ENCODE measurements around the gene AGPAT4. TPM values are rescaled to one million over a fixed set of nuclear protein-coding genes. Genes with fewer than 3 reads are reported as not detected.
"Not testable (repeated sequence)": the region's sequence is repeated elsewhere in the genome, so short reads cannot be mapped to it uniquely, and the experiment has no call there.

AGPAT4 gene
- total RNA-seq, 2 donors from 2014 or later = 12.3 to 13.2 TPM

- Mint-ChIP-seq H3K4me3 (peak overlapping the region; percentile 70), H3K36me3 (ENCODE audit: low read depth) (peaks cover 42% of the 10 kb centered on the region), H3K9me3 (no peaks in the 10 kb centered on the region), H3K4me1 (peaks cover 35% of the 10 kb centered on the region), H3K27ac (peak overlapping the region; percentile 80), H3K27me3 (no peaks in the 10 kb centered on the region)
- peak; percentile 86 for ATAC-seq (replicated peaks)
These were observed 37.9 kb downstream of the AGPAT4 start for GRCh38 chr6:161235776-161236633.

DNA sequence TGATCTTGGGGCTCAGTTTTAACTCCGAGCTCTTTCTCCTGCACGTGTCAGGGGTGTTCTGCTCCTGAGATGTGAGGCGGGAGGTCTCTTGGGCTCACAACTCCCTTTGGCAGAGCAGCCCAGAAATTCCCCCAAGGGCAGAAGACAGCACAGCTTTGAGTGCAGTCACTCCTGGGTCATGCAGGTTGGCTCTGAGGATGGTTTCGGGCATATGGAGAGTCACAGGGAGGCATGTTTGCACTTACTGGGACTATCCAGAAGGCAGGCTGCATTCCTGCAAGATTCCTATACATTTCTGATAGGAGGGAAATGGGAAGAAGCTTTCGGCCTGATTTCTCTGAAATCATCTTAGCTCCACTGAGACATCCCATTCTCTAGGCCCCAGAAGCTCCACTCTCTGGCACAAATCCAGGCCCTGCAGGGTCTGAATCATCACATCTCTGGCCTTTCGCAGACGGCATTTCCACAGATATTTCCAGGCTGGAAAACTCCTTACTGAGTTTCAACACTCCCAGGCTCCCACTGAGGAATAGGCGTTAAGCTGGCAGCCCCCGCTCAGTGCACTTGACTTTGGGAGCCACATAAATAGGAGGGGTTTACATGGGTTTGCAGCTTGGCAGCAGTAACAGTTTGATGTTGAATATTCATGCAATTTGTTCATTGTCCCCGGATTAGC is 39.7 kb downstream of the AGPAT4 start:
- H3K27ac Mint-ChIP-seq = no peak overlapping the region
- H3K4me1 Mint-ChIP-seq = peaks cover 30% of the 10 kb centered on the region
- ATAC-seq (replicated peaks) = no peak
- no peaks in the 10 kb centered on the region for H3K27me3 Mint-ChIP-seq
- no peak overlapping the region for H3K4me3 Mint-ChIP-seq
- no peaks in the 10 kb centered on the region for H3K9me3 Mint-ChIP-seq
- H3K36me3 Mint-ChIP-seq (ENCODE audit: low read depth) = peaks cover 36% of the 10 kb centered on the region

GRCh38 chr6:161232467-161232866 is 41.4 kb downstream of the AGPAT4 start:
- Mint-ChIP-seq H3K4me3 (no peak overlapping the region), H3K36me3 (ENCODE audit: low read depth) (peaks cover 33% of the 10 kb centered on the region), H3K4me1 (peaks cover 36% of the 10 kb centered on the region), H3K27ac (peak overlapping the region; percentile 21), H3K27me3 (no peaks in the 10 kb centered on the region), H3K9me3 (no peaks in the 10 kb centered on the region)
- ATAC-seq (replicated peaks) = no peak

- H3K4me1 Mint-ChIP-seq = peaks cover 36% of the 10 kb centered on the region
- H3K27ac Mint-ChIP-seq = no peak overlapping the region
- no peaks in the 10 kb centered on the region for H3K27me3 Mint-ChIP-seq
- H3K36me3 Mint-ChIP-seq (ENCODE audit: low read depth) = peaks cover 33% of the 10 kb centered on the region
- H3K4me3 Mint-ChIP-seq = no peak overlapping the region
- ATAC-seq (replicated peaks) = no peak
- no peaks in the 10 kb centered on the region for H3K9me3 Mint-ChIP-seq
These were observed 41.9 kb downstream of the AGPAT4 start for GRCh38 chr6:161232010-161232409.

GRCh38 chr6:161230339-161230738 is 43.5 kb downstream of the AGPAT4 start:
- H3K27ac Mint-ChIP-seq = no peak overlapping the region
- H3K4me3 Mint-ChIP-seq = no peak overlapping the region
- no peak for ATAC-seq (replicated peaks)
- no peaks in the 10 kb centered on the region for H3K9me3 Mint-ChIP-seq
- peaks cover 35% of the 10 kb centered on the region for H3K4me1 Mint-ChIP-seq
- peaks cover 34% of the 10 kb centered on the region for H3K36me3 Mint-ChIP-seq (ENCODE audit: low read depth)
- no peaks in the 10 kb centered on the region for H3K27me3 Mint-ChIP-seq

GRCh38 chr6:161228921-161229591 is 44.8 kb downstream of the AGPAT4 start:
- H3K4me3 Mint-ChIP-seq = peak overlapping the region; percentile 78
- peak overlapping the region; percentile 80 for H3K27ac Mint-ChIP-seq
- no peaks in the 10 kb centered on the region for H3K27me3 Mint-ChIP-seq
- peaks cover 36% of the 10 kb centered on the region for H3K36me3 Mint-ChIP-seq (ENCODE audit: low read depth)
- peaks cover 5% of the 10 kb centered on the region for H3K9me3 Mint-ChIP-seq
- ATAC-seq (replicated peaks) = peak; percentile 90
- peaks cover 41% of the 10 kb centered on the region for H3K4me1 Mint-ChIP-seq

DNA sequence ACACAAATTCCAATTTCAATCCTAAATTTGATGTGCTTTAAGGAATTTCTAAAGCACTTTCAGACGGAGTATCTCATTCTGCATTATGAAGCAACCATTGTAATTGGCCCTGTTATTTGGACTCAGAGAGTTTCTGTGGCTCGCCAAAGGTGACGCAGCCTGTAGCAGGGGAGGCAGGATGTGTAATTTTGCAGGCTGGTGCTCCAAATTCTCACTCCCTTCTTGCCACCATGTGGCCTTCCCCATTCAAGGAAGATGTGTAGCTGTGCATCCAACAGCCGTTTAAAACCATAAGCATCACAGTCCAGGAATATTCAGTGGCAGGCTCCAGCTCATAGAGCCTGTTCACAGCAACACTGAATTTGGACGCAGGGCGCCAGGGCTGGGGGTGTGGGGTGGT is 45.8 kb downstream of the AGPAT4 start:
- no peak for ATAC-seq (replicated peaks)
- Mint-ChIP-seq H3K9me3 (peaks cover 5% of the 10 kb centered on the region), H3K27me3 (no peaks in the 10 kb centered on the region), H3K36me3 (ENCODE audit: low read depth) (peaks cover 36% of the 10 kb centered on the region), H3K27ac (peak overlapping the region; percentile 84), H3K4me1 (peaks cover 46% of the 10 kb centered on the region), H3K4me3 (peak overlapping the region; percentile 78)

GRCh38 chr6:161227004-161227960 is 46.6 kb downstream of the AGPAT4 start:
- Mint-ChIP-seq H3K36me3 (ENCODE audit: low read depth) (peaks cover 36% of the 10 kb centered on the region), H3K27ac (peak overlapping the region; percentile 84), H3K27me3 (no peaks in the 10 kb centered on the region), H3K4me1 (peaks cover 42% of the 10 kb centered on the region), H3K4me3 (peak overlapping the region; percentile 78), H3K9me3 (peaks cover 5% of the 10 kb centered on the region)
- peak; percentile 15 for ATAC-seq (replicated peaks)

GRCh38 chr6:161226009-161226964 is 47.6 kb downstream of the AGPAT4 start:
- Mint-ChIP-seq H3K27me3 (no peaks in the 10 kb centered on the region), H3K9me3 (peaks cover 5% of the 10 kb centered on the region), H3K4me1 (peaks cover 42% of the 10 kb centered on the region), H3K4me3 (peak overlapping the region; percentile 78), H3K27ac (peak overlapping the region; percentile 84), H3K36me3 (ENCODE audit: low read depth) (peaks cover 32% of the 10 kb centered on the region)
- peak; percentile 55 for ATAC-seq (replicated peaks)

DNA sequence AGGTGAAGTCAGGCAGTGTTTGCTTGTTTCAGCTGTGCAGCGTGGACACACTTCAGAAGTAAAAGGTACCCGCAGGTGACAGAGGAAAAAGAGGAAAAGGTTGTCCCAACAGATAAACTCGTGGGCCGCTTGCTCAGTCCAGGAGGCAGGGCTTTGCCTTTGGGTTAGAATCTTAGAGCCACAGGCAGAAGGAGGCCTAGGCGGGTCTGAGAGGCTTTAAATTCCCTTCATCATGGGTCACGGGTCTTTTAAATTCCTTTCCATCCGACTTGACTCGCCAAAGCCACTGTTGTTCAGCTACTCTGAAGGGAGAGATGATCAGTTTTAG is 48.2 kb downstream of the AGPAT4 start:
- Mint-ChIP-seq H3K4me1 (peaks cover 42% of the 10 kb centered on the region), H3K27ac (peak overlapping the region; percentile 54), H3K4me3 (peak overlapping the region; percentile 78), H3K36me3 (ENCODE audit: low read depth) (peaks cover 27% of the 10 kb centered on the region), H3K27me3 (no peaks in the 10 kb centered on the region), H3K9me3 (peaks cover 5% of the 10 kb centered on the region)
- no peak for ATAC-seq (replicated peaks)

DNA sequence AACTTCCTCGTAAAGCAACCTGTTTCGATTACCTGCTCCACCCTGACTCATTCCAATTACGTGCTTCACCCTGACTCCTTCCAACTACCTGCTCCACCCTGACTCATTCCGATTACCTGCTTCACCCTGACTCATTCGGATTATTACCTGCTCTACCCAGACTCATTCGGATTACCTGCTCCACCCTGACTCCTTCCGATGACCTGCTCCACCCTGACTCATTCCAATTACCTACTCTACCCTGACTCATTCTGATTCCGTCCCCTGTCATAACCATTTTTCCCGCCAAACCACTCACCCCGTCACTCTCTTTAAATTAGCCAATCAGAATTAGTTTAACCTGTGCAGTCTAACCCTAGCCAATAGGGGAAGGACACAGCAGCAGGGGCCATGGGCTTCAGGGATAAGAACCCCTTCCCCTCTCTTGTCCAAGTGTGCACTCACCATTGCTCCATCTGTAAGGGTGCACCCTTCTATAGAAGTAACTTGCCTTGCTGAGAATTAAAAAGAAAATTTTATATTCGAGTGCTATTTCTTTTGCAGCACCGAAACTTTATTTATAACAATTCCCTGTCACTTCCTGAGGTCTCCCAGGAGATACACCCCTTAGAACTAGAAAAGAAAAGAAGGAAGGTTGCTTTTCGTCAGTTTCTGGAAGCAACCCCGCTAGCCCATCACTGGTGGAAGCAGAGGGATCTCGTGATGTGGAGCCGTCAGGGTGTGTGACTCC is 48.7 kb downstream of the AGPAT4 start:
- H3K4me3 Mint-ChIP-seq = peak overlapping the region; percentile 78
- peak; percentile 8 for ATAC-seq (replicated peaks)
- H3K27ac Mint-ChIP-seq = peak overlapping the region; percentile 54
- peaks cover 32% of the 10 kb centered on the region for H3K36me3 Mint-ChIP-seq (ENCODE audit: low read depth)
- H3K27me3 Mint-ChIP-seq, H3K9me3 Mint-ChIP-seq: not testable (repeated sequence)
- peaks cover 42% of the 10 kb centered on the region for H3K4me1 Mint-ChIP-seq

DNA sequence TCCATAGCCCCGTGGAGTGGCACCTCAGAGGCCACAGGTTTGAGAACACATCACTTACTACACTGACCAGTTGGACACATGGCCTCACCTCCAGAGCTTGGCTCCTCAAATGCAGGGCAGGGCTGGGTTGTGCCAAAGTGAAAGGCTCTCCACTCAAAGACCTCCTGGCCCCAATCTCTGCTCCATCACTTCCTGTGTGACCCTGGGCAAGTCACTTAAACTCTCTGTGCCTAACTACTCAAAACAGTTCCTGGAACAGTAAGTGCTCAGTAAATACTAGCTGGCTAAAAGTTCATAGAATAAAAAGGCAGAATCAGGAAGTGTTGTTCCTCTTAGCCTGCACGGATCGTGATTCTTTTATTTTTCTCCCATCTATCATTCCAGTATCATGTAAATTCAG is 50.2 kb downstream of the AGPAT4 start:
- H3K4me1 Mint-ChIP-seq = peaks cover 38% of the 10 kb centered on the region

More for the DNA sequence above, 50.2 kb downstream of the AGPAT4 start:
- Mint-ChIP-seq H3K36me3 (ENCODE audit: low read depth) (peaks cover 29% of the 10 kb centered on the region), H3K9me3 (peaks cover 5% of the 10 kb centered on the region), H3K27ac (peak overlapping the region; percentile 79), H3K27me3 (no peaks in the 10 kb centered on the region), H3K4me3 (peak overlapping the region; percentile 51)
- ATAC-seq (replicated peaks) = peak; percentile 43

Measured in activated T-helper 17 cell treated with anti-CD3 and anti-CD28 coated beads, Interleukin-2, amount 50 U/mL, for 72 hours (primary cell).